SH-SY5Y (cell line): ENCODE results near the gene DARS1.

ENCODE experiments used
- GATA2 ChIP-seq: IDR thresholded peaks from 2 replicates; pipeline ENCODE4 v1.6.1; 2011; ENCODE audit warnings: mild to moderate bottlenecking, low read depth, low read length
- GATA3 ChIP-seq: IDR thresholded peaks from 2 replicates; pipeline ENCODE4 v1.6.1; 2011; ENCODE audit warnings: low read depth, mild to moderate bottlenecking, low read length, moderate library complexity

DARS1 gene

DNA sequence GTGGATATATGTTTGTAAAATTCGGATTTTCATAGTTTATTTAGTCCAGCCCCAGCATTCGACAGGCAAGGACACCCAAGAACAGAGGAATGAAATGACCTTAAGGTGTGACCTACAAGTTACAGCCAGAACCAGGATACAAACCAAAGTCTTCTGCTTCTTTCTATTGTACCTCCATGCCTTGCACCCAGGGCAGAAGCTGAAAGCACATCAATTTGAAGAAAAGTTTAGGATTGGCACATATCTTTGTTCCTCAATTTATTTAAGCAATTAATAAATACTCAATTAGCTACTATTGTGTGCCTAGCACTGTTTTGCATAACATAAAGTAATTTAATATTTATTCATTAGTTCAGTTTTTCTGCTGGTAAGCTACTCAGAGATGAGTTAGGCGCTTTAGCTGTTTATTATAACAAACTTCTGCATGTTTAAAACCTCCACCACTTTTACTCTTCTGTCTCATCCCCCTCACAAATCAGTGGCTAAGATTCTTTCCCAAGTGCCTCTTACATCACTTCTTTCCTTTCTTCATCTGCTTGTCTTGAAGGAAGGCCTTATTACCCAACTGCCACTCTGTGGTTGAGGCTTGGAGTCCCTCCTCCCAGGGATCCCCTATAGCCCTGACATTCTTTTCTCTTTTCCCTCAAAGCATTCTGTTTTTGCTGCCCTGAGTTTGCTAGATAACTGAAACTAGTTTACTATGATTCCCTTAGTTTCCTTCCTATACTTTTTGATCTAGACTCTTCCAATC is 37.1 kb upstream of the DARS1 start:
- TF ChIP-seq GATA2 (no peak), GATA3 (no peak)

DNA sequence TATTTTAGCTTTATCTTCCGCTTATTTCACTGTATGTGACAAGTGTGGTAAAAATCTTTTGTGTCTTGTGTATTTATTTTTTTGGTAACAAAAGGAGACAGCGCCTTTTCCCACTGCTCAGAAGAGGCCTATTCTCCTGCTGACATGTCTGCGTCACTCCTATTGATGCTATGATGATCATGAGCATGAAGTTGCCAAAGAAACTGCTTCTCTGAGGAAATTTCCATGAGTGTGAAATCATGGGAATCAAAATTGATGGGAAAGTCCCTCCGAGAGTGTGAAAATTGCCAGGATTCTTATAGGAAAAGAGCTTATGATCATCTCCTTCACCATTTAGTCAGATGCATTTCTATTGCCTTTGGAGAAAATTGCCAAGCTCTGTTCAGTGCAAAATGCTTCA is 36.5 kb upstream of the DARS1 start:
- TF ChIP-seq GATA2 (no peak), GATA3 (no peak)

DNA sequence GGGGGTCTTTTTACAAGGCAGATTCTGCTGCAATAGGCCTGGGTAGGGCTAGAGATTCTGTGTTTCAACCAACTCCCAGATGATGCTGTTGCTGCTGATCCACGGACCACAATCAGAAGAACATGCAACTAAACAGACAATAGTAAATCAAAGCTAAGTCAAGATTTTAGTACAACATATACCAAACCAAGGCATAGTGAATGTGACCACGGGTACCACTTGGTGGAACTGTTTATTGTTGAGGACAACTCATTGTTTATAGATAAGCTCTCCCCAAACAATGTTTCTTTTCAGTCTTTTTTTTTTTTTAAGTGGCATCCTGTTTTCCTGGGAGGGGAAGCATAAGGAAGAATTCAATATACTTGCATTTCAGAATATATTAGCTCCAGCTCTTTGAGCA is 36.0 kb upstream of the DARS1 start:
- TF ChIP-seq GATA2 = no peak
- TF ChIP-seq GATA3 = no peak

DNA sequence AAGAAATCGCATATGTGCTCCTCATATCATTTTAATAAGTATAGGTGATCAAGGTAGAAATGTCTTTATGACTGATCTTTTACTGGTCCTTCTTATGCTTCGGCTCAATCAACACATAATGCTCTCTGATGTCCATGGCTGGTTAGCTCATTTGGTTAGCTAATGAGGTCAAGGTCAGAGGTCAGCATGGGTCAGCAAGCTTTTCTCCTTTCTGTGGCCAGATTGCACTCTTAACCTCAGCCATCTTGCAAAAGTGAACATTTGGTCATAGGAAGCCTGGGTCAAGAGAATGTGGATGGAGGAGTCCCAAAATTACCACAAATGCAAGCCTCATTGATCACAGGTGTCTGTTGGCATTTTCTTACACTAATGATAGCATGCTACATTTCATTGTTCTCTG is 35.4 kb upstream of the DARS1 start:
- TF ChIP-seq GATA3 = no peak

DNA sequence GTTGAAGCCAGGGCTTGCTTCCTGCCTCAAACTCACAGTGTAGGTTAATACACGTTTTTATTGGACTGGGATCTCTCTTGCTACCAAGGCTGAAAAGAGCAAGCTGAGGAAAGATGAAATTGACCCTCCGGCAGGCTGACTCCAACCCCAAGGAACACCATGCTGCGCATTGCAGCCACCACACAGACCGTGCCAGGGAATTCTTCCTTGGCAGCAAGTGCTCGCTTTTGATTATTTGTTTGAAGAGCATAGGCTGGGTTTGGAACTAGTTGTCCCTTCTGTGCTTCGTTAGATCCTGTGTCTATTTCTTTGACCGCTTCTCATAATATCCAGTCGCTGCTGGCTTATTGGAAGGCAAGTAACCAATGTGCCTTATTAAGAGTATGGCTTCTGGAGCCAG is 34.4 kb upstream of the DARS1 start:
- no peak for TF ChIP-seq GATA3

DNA sequence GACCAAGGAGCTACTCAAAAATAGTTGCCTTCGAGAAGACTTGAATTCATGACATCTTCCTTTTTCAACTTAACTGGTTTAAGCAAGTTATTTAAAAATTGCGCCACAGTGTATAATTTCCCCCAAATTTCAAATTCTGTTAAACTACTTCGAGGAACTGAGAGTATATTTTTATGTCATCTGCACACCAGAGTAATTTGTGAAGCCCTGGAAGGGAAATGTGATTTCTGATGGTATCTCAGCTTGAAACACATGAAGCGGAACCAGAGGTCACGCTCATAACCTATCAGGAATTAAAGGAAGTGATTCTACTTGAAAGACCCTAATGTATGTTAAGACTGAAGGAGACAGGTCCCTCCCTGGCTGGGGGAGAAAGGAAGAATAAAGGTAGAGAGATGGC is 33.9 kb upstream of the DARS1 start:
- TF ChIP-seq GATA2 (no peak; the same call in 1 of the 2 replicates), GATA3 (no peak)

DNA sequence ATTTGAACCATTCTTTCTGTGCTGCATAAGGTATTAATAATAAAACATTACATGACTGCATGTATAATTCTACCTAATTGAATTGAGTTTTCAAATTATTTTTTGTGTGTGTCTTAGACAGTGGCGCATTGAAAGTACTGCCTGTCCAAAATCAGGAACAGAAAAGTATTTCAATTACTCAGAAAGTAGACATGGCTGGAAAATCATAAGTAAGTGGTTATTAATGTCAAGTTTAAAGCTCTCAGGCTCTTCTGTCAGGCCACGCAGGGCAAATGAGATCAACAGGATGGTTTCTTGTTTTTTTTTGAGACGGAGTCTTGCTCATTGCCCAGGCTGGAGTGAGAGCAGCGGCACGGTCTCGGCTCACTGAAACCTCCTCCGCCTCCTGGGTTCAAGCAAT is 32.4 kb upstream of the DARS1 start:
- TF ChIP-seq GATA2 (no peak), GATA3 (no peak)

DNA sequence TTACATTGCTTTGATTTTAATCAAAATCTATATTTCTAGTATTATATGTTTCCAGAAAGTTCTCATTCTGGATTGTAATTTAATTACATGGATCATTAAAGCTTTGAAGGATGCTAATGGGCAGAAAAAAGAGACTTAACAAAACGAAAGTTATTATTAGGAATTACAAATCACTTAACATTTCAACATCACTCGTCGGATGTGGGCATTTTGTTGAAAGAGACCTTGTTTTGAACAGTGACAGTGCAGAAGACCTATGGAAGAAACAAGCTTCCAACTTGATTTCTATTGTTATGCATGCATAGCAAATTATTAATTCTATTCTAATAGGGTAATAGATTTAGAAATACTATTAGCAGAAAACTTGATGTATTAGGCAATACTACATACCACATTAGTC is 31.4 kb upstream of the DARS1 start:
- TF ChIP-seq GATA2 (no peak), GATA3 (no peak)

DNA sequence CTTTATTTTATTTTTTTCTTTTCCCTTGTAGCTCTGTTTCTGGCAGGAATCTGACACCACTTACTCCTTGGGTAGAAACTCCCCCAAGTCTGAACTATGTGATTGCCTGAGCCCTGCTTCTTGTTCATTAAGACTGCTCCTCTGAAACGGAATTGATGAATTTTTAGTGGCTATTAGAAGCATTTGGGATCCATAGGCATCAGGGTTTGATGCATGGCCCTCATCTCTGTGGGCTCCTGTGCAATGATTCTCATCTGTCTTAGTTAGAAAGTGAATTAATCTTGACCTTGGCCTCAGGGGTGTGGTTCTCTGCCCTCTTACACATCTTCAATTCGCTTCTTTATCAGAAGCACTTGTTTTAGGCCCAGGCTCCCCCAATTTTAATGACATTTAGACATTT is 31.0 kb upstream of the DARS1 start:
- TF ChIP-seq GATA3 (no peak), GATA2 (no peak)

DNA sequence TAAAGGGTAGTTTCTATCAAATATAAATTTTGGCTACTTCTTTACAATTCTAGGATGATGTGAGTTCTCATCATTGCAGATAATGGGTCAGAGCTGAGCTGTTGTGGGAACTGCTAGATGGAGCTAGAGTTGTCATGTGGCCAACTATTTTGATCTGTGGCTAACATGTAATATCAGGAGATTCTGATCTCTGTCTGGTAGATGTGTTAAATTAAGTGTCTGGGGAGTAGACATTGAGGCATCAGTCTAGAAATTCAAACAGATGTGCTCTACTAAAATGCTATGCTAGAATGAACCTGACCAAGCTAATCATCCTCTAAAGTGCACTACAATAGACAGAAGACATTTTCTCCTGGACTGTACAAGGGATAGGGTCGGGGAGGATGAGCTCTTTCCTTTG is 30.3 kb upstream of the DARS1 start:
- TF ChIP-seq GATA3 = peak; percentile 80
- peak; percentile 68; the same call in 1 of the 2 replicates for TF ChIP-seq GATA2

DNA sequence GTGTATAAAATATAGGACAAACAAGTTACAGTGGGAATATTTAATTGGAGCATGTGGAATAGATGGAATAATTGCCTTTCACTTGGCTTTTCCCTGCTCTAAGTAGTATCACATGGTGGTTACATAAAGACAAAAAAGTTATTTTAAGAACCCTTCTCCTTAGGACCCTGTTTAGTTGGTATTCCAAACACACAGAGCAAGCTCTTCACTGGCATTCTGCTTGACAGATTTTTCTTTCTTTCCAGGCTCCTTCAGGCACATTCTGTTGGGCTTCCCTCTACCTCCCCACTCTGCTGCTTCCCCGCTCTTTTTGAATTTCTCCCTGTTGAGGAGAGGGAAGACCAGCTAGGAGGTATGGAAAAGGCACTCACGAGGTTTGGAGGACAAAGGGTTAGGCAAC is 29.0 kb upstream of the DARS1 start:
- TF ChIP-seq GATA2 = no peak
- no peak for TF ChIP-seq GATA3

DNA sequence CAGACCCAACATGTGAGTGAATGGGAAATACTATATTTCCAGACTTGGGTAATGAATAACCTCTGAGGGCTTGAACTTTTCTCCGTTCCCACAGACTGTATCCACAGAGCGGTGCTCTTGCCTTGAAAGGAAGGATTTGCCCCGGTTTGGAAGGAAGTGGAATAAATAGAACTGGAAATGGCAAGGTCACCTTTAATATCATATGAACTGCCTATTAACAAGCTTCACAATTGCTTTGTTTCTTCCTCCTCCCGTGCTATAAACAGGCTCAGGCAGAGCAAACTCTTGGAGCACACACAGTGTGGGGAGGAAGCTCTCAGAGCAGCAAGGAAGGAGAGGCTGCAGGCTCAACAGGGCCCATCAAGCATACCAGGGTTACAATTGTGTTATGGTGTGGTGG is 28.5 kb upstream of the DARS1 start:
- TF ChIP-seq GATA2 = no peak
- TF ChIP-seq GATA3 = no peak

DNA sequence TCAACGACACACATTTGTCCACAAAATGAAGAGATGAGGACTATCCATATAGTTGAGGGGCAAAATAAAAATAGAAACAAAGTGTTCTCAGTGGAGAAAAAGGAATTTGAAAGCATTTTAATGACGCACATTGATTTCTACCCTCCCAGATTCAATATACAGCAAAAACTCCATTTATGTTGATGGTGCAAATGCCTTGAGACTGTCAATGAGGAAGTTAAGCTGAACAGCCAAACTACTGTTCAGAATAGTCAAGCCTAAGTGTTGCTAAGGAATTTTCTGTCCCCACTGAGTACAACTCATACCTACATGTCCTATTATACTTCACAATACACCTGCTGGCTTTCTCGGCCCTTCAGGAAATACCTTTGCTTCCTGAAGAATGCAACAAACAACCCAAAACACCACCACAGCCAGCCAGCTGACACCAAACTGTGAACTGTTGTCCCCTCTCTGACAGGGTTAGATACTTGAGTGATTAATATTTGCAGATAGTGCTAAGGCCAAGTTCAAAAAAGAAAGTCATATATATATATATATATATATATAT is 27.8 kb upstream of the DARS1 start:
- TF ChIP-seq GATA3 = no peak
- TF ChIP-seq GATA2 = no peak

DNA sequence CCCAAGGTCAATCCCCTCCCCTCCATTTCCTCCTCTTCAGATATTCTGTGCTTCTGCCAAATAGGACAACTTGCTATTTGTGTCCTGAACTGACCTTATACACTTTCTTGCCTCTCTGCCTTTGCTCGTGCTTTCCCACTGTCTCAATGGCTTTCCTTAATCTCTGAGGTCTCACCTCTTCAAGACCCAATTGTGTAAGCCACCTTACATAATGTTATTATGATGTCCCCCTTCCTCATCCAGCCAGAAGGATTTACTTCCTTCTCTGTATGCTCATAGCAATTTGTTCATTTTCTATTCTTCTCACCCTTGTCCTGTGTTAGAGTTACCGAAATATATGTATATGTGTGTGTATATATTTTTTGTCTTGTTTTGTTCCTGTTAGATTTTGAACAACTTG is 26.9 kb upstream of the DARS1 start:
- TF ChIP-seq GATA3 (no peak), GATA2 (no peak)

DNA sequence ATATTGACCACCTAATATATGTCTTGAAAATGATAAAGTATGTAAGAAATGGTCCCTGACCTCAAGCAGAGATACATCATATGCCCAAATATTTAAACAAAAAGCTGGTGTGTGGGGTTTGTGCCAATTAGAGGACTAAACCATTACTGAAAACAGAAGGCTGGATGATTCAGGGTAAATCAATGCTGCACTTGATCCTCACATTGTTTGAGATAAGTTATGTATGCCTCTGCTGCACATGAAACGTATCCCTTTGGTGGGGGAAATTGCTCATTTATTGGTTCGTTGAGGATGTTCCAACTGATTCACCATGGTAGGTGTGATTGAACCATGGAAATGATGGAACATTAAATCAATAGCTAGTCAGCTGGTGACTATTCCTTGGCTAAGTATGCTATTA is 24.7 kb upstream of the DARS1 start:
- TF ChIP-seq GATA2 (no peak), GATA3 (no peak)
